ENCODE results near the gene ETS2.

DNA sequence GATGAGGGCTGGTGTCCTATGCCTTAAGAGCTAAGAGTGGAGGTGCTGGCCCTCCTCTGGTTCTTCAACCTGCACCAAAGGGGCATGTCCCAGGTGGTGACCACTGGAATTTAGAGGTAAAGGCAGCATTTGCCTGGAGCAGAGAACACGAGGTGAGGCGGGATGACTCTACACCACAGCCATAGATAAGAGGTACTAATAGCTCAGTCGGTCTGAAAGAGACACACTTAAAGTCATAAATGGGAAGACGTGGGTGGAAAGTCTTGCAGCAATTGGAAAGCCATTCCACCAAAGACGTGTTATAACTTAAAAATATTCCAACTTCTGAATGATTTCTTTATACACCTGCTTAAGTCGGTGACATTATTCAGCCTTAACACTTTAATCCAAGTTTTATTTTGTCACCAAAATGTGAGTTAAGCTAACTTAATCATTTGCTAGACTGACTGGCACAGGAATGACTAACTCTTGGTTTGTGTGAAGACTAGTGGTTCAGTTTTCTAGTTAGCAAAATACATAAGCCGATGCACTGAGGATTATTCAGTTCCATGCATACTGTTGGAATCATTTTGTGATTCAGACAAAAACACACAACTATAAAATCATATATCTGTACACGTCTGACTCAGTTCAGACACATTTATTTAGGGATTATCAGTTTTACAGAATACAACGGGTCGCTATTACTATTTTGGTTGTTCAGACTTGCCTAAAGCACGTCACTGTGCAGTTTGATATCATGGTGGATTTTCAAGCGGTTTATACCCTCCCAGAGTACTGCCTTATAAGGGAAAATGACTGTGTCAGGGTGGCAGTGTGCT lies 4.6 kb upstream of the ETS2 start:
- TF ChIP-seq, protein P1, sequence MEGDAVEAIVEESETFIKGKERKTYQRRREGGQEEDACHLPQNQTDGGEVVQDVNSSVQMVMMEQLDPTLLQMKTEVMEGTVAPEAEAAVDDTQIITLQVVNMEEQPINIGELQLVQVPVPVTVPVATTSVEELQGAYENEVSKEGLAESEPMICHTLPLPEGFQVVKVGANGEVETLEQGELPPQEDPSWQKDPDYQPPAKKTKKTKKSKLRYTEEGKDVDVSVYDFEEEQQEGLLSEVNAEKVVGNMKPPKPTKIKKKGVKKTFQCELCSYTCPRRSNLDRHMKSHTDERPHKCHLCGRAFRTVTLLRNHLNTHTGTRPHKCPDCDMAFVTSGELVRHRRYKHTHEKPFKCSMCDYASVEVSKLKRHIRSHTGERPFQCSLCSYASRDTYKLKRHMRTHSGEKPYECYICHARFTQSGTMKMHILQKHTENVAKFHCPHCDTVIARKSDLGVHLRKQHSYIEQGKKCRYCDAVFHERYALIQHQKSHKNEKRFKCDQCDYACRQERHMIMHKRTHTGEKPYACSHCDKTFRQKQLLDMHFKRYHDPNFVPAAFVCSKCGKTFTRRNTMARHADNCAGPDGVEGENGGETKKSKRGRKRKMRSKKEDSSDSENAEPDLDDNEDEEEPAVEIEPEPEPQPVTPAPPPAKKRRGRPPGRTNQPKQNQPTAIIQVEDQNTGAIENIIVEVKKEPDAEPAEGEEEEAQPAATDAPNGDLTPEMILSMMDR (IDR thresholded peaks at IDR 0.05; ENCODE audit: low read depth, low read length): no peak
- no peak for TF ChIP-seq POLR2A (IDR thresholded peaks at IDR 0.05; ENCODE audit: extremely low read depth, insufficient read length)
- TF ChIP-seq, protein P2, sequence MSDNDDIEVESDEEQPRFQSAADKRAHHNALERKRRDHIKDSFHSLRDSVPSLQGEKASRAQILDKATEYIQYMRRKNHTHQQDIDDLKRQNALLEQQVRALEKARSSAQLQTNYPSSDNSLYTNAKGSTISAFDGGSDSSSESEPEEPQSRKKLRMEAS (IDR thresholded peaks at IDR 0.05; ENCODE audit: low read depth, low read length): no peak
- no peak for TF ChIP-seq MYC (IDR thresholded peaks at IDR 0.05; ENCODE audit: low read depth, low read length)

Measured in NB4 (cell line).